A204.1 (cell line): ENCODE results near the gene ZNF275.
"Not testable (repeated sequence)": the region's sequence is repeated elsewhere in the genome, so short reads cannot be mapped to it uniquely, and the experiment has no call there.

Experiments
- FAIRE-seq: peaks from 2 replicates; lab custom pipeline; 2012; peaks lifted over from hg19 to GRCh38; lab: Jason Lieb, UNC

ZNF275 gene

DNA sequence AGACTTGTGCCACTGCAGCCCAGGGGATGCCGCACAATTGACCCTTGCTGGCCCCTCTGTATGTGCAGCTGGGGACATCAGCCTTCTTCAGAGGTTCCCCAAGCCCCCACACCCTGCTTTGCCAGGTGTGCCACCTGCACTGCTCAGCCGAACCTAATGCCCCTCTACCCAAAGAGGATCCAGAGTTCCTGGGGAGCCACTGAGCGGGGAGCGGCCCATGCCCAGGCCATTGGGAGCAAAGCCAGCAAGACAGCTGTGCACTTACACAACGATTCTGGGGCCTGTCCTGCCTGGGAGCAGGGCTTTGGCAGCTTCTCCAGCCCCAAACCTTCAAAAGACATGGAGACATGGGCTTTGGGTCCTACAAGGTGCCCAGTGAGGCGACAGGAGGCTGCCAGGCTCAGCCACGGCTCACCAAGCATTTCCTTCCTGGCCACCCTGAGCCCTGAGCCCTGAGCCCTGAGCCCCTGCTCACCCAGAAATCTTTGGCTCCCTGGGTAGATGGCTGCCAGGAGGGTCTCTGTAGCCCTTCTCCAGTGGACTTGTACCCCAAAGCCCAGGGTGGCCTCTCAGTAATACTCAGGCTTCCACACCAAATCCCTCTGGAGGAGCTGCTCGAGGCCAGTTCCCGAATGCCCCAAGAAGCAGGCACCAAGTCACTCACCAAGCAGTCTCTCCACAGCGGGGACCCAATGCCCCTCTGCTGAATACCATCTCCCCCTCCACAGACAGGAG lies 54.2 kb downstream of the ZNF275 start:
- FAIRE-seq: no peak

- no peak for FAIRE-seq
Measured at GRCh38 chrX:153388722-153389459, 54.9 kb downstream of the ZNF275 start.

DNA sequence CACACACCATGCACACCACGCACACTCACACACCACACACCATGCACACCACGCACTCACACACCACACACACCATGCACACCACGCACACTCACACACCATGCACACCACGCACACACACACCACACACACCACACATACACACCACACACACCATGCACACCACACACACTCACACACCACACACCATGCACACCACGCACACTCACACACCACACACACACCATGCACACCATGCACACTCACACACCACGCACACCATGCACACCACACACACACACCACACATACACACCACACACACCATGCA lies 55.5 kb downstream of the ZNF275 start:
- not testable (repeated sequence) for FAIRE-seq

DNA sequence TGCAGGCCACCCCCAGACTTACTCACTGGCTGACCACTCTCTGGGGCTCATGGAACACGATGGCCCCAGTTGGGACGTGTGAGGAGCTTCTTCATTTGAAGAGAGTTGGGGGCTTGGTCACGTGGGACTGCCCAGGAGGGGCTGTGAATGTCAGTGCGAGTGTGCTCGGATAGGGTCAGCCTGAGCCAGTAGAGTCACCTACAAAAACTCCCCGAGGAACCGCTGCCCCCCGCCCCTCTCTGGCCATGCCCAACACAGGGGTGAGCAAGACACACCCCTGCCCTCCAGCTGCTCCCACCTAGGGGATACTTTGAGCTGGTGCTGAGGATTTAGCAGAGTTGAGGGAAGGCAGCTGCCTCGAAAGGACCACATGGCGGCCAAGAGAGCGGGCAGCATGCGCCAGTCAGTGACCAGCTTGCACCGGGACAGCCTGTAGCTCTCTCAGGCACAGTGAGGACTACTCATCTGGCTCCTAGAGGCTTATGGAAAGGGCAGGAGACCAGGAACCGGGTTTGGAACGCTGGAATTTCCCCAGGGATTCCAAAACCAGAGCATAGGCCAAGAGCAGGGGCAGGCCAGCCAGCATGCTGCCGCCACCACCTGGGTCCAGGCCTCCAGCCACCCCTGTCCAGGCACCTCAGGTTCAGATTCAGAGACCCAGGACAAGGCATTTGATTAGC lies 58.8 kb downstream of the ZNF275 start:
- FAIRE-seq: no peak

DNA sequence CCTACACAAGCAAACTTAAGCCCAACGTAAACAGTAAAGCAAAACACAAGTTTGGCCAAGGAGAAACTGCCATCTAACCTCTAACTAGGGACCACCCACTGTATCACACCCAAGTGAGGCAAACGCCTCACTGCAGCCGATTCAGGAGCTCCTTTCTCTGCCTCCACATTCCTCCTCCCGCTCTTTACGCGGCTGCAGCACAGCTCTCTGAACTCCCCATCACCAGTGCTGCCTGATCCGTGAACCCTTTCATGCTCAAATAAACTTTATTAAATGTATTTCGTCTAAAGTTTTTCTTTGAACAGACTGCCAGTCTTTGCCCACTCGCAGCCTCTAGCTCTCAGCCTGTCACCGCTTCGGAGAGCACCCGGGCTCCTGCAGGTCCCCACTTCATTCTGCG lies 60.7 kb downstream of the ZNF275 start:
- FAIRE-seq: no peak

DNA sequence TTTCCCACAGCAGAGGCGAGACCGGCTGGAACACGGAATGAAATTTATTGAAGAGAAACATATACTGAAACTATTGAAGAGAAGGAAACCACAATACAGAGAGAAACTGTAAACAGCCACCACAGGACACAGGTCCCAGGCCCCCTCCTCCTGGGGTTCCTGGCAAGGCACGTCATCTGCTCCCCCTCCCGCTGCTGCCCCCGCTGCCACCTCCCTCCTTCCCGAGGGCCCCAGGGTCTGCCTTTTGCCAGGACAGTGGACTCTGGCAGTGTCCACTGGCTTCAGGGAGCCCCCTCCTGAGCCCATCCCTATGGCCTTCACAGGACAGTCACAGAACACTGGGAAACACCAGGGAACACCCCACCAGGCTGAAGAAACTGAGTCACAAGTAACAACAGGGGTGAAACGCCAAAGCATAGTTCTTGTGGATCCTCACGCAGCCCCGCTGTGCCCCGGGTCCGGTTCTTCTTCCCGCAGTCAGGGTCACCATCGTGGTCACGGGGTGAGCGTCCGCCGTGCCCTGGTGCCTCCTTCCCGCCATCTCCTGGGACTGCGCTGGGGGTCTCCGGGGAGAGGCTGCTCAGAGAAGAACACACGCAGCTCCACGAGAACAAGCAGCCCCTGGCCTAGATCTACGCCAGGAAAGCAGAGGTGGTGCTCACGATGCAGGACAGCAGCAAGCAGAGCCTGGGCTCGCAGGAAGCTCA lies 61.8 kb downstream of the ZNF275 start:
- no peak for FAIRE-seq

DNA sequence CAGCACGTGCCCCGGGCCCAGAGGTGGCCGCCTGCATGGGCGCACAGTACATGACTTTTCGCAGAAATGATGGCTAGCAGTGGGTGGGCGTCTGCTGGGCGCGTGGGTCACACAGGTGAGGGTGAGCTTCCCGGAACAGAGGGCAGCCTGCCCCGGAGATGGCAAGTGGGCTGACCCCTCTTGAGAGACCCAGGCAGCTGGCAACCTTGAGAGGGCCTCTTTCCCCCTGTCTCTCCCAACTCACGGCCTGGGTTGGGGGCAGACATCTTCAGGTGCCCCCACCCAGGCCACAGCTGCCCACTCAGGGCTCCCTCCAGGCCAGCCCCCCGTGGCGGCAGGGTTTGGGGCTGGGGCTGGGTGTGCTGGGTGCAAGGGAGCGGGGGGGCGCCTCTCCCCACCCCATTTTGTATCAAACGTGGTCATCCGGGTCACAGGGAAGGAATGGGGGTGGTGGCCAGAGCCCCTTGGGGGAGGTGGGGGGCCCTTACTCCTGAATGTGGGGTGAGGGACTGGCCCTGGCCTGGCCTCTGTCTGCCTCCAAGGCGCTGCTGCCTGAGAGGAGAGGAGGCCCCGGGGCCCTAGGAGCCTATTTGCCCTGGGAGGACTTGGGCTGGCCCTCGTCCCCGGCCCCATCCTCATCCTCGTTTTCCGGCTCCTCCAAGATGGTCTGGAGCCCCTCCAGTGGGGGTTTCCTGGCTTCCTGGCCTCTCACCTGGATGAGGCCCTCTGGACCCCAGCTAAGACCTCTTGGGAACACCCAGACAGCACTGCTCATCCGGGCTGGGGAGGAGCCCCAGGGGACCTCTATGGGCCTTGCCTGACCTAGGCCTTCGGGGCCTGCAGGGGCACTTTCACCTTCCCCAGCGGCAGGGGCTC lies 62.6 kb downstream of the ZNF275 start:
- no peak for FAIRE-seq

DNA sequence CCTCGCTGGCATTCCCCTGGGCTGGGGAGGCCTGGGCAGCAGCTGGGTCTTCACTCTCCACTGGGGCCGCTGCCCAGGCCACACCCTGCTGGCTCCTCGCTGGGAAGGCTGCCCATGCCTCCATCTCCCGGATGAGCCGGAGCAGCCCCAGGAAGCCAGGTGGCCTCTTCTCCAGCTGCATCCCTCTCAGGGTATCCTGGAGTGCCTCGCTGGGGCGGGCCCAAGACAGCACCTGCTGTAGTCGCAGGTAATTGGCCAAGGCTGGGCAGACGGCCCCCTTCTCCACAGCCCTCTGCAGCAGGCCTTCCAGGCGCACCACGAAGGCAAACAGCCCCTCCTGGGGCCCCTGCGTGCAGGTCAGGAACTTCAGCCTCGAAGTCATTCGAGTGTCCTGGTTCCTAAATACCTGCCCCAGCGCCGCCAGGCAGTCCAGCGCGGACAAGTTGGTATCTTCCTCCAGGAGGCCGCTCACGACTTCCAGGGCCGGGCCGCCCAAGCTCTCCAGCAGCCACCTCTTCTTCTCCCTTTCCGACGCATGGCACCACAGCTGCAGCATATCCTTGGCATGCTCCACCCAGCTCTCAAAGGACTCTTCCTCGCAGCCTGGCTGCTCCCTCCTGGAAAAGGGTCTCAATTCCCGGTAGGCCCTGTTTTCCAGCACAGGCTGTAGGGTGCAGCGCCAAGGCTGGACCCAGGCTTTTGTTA lies 63.5 kb downstream of the ZNF275 start:
- no peak for FAIRE-seq

GRCh38 chrX:153398275-153398960 lies 64.5 kb downstream of the ZNF275 start:
- no peak for FAIRE-seq

DNA sequence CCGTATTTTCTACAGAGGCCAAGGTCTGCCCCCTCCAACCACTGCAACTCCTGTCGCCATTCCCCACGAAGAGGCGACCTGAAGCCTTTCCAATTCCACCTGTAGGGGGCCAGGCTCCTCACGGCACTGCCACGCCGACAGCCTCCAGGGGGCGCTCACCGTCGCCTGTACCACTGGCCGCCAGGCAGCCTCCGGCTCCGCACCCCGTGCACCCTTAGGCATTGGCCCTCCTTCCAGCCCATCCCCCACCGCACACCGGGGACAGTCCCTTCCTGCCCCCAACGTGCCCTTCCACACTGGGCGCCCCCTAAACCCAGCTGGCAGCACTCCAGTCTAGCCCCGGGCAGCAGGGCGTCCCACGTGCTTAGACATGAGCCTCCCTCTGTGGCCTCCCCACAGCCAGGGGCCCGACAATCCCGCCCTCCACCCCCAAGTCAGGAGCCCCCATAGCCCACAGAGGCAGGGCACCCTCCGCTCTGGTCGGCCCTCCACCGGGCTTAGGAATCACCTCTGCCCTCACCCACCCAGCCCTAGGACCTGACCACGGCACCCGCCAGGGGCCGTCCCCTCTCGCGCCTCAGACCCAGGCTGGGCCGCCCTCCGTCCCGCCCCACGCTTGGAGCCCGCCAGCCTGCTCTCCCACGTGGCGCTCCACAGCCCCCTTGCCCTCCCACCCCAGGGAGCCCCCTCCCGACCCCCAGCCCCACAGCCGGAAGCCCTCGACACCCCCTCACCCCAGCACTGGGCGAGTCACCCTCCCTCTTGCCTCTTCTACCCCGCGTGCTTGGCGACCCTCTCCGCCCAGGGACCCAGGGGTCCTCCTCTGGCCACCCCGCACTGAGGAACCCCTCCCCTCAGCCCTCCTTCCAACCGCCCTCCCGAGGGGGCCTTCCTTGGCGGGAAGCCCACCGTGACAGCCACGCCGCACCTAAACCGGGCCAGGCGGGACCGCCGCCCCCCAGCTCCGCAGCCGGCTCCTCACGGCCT lies 66.5 kb downstream of the ZNF275 start:
- FAIRE-seq: no peak

GRCh38 chrX:153401133-153401764 lies 67.3 kb downstream of the ZNF275 start, which contains the start of gene PNMA6E:
Gene PNMA6E (minus strand): TSS chrX:153401350. CDS start chrX:153398849, 2,501 bp downstream.
- FAIRE-seq: no peak
